Tongue (tissue), 2 donors: ENCODE results near the gene BIRC5. TPM values are rescaled to one million over a fixed set of nuclear protein-coding genes. Genes with fewer than 3 reads are reported as not detected.

Source experiments
- small RNA-seq: library from RNA; depleted of rRNA; stranded (forward); fragments of <200 nt; gene quantifications from one replicate; pipeline ENCODE3, GENCODE V24; 2014; ENCODE audit warnings: low replicate concordance
- total RNA-seq: library from RNA; depleted of rRNA; stranded (reverse); fragments of >200 nt; gene quantifications from one replicate; pipeline ENCODE4 v1.2.3, GENCODE V29; 2014

Gene BIRC5
- total RNA-seq, 1 donor from 2014 or later: 20.1 TPM

Small RNA genes lying within 50 kb of the gene (small RNA-seq; reads per million reads assigned to genes)
- not detected for gene AC087645.1

Other genes starting within 250 kb of the BIRC5 start
- gene TMC6, start 85.5 kb upstream of the BIRC5 start, total RNA-seq: 16.8 TPM
- 3.2 TPM for gene TMC8, start 83.5 kb upstream of the BIRC5 start, total RNA-seq
- 0.51 TPM for gene C17orf99, start 67.9 kb upstream of the BIRC5 start, total RNA-seq
- gene SYNGR2, start 45.7 kb upstream of the BIRC5 start, total RNA-seq: 59.2 TPM
- 19.5 TPM for gene TK1, start 27.2 kb upstream of the BIRC5 start, total RNA-seq
- 16.6 TPM for gene AFMID, start 26.9 kb upstream of the BIRC5 start, total RNA-seq
- not detected for gene TMEM235, start 17.4 kb downstream of the BIRC5 start, total RNA-seq
- 29.0 TPM for gene SOCS3, start 145.8 kb downstream of the BIRC5 start, total RNA-seq
- gene PGS1, start 164.4 kb downstream of the BIRC5 start, total RNA-seq: 37.7 TPM